AML-193 (cell line): ENCODE measurements around the gene ATP11A.
"Not testable (repeated sequence)": the region's sequence is repeated elsewhere in the genome, so short reads cannot be mapped to it uniquely, and the experiment has no call there.

ENCODE experiments used
- DNase-seq, 2 experiments: peaks; one replicate each; lab custom pipeline; 2025; lab: John Stamatoyannopoulos, UW

The ATP11A gene

DNA sequence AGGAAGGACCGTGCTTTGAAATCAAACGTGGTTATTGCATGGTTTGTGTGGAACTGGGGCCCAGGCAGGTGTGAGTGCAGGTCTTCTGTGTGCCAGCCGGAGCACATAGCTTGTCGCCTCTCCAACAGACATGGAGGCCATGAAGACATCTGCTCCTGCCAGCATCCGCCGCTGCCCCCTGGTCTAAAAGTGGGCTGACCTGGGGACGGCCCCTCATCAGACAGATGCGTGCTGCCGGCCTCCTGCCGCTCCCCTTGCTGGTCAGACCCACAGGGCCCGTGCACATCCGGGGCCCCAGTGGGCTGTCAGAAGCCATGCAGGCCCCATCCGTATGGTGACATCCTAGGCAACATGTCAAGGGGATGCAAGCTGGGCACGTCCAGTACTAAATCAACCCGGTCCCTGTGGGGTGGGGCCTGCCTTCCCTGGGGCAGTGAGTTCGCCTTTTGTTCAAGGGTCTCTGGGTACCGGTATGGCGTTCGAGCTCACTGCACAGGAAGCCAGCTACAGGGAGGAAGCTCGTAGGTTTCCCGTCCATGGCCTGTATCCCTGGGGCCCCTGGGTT lies 191.2 kb downstream of the ATP11A start:
- no peak for DNase-seq

DNA sequence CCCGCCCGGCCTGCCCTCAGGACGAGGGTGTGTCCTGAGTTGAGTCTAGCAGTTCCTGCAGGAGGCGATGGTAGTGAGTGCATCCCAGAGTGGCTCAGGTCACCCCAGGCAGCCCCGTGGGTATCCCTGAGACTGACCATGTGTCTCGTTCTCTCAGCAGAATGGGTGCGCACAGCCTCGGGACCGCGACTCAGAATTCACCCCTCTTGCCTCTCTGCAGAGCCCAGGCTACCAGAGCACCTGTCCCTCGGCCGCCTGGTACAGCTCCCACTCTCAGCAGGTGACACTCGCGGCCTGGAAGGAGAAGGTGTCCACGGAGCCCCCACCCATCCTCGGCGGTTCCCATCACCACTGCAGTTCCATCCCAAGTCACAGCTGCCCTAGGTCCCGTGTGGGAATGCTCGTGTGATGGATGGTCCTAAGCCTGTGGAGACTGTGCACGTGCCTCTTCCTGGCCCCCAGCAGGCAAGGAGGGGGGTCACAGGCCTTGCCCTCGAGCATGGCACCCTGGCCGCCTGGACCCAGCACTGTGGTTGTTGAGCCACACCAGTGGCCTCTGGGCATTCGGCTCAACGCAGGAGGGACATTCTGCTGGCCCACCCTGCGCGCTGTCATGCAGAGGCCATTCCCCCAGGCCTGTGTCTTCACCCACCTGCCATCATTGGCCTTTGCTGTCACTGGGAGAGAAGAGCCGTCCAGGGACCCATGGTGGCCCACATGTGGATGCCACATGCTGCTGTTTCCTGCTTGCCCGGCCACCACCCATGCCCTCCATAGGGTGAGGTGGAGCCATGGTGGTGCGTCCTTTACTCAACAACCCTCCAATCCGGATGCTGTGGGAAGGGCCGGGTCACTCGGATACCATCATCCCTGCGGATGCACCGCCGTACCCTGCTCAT lies 192.1 kb downstream of the ATP11A start:
- no peak for DNase-seq

DNA sequence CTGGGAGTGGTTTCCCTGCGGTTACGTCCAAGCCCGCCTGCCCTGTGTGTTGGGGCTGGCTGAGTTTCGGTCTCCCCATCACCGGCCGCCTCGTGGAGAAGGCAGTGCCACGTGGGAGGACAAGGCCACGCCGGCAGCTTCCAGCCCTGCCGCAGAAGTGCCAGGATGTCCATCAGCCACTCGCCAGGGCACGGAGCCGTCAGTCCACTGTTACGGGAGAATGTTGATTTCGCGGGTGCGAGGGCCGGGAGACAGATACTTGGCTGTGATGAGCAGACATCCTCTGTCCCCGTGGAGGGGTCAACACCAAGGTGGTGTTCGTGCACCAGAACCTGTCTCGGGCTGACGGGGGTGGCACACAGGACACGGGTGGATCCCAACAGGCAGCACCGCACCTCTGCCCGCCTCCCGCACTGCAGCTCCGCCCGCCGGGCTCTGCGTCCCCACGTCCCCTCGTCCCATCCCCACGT lies 192.8 kb downstream of the ATP11A start:
- DNase-seq: no peak

DNA sequence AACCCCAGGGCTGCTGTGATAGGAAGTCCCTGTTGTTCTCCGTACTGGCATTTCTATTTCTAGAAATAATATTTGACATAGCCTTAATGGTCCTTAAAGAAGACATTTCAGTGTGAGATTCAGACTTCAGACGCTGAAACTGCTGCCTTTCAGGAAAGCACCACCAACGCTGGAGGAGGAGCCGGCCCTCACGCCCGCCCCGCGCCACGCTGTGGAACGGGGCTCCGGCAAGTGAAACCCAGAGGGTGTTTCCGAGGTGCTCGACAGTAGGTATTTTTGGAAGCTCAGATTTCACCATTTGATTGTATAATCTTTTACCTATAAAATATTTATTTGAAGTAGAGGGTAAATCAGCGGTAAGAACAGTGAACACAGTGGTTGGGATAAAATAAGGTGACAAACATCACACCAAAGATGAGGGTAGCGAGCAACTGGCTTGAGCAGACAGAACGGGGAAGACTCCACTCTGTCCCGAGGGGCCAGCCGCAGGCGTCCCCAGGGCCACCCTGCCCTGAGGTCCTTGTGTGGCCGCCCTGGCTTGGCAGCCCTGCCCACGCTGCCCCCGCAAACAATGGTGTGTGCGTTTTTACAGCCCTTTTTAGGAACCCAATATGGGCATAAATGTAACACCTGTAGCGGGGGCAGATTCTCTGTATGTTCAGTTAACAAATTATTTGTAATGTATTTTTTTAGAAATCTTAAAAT lies 193.6 kb downstream of the ATP11A start:
- no peak for DNase-seq

DNA sequence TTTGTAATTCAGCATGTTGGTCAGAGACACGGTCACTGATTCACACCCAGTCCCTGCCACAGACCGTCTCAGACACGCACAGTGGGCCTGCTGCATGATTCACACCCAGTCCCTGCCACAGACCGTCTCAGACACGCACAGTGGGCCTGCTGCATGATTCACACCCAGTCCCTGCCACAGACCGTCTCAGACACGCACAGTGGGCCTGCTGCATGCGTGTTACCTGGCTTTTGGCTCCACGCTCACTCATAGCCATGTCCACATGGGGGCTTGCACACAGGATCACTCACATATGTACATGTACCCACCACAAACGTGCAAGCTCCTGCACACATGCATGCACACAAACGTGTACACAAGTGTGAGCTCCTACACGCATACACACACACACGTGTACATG lies 194.9 kb downstream of the ATP11A start:
- DNase-seq: not testable (repeated sequence)

DNA sequence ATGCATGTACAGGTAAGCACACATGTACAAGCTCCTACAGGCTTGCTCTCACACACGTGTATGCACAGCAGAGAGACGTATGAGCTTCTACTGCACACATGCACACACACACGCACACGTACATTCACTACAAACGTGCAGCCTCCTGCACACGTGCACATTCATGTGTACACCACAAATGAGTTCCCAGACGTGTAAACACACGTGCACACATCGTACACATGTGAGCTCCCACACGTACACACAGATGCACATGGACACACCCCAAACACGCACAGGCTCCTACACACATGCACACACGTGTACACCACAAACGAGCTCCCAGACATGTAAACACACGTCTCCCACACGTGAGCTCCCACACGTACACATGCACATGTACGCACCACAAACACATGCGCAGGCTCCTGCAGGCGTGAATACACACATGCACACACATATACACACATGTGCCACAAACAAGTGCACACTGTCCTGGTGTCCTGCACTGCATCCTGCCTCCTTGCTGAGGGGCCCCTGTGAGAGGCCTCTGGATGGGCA lies 195.5 kb downstream of the ATP11A start:
- no peak for DNase-seq

DNA sequence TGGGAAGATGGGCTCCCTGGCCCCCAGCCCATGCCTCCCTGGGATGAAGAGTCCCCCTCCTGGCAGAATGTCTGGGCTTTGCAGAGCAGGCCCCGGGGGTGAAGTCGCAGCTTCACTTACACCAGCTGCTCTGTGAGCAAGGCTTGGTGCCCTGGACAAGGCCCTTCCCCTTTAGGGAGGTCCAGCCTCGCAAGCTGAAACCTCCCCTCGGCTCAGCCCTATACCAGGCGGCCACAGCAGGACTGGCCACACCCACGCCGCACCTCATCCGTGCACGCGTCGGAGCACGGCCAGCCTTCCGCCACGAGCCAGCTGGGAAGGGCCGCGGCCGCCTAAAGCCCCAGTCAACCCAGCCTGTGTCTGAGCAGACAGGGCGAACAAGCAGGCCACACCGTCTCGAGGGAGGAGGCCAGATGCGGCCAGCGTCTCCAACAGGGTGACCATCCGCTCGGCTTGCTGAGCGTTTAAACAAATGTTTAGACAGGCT lies 196.0 kb downstream of the ATP11A start:
- no peak for DNase-seq

DNA sequence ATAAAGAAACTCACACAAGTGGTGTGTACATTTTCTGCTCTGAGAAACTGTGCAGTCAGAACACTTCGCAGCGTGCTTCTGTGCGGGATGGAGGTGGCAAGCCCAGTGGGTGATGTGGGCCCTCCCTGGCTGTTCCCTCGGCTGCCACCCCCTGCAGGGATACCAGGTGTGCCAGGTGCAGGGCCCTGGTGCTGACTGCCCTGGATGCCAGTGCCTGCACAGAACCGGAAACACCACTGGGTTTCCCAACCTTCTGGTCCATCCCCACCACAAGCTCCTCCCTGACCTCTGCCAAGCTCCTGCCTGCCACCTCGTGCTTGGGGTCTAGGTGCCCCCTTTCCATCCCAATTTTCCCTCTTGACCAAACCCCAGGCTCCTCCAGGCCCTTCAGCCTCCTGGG lies 197.3 kb downstream of the ATP11A start:
- DNase-seq: no peak

DNA sequence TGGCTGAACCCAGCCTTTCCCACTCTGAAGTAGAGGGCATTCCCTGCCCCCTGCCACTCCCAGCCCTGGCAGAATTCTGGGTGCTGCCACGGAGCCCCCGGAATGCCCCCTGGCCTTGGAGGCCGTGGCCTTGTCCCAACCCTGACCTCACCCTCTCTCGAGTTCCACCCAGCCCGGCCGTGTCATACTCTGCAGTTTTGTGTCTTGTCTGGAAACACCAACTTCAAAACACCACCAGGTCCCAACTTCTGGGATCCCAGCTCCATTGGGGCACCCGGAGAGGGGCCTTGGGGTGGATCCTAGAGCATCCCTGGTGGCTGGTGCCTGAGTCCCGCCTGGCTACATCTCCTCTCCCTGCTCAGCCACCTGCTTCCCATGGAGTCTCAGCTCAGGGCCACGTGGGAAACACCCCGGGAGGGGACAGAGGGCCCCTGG lies 197.7 kb downstream of the ATP11A start:
- DNase-seq: no peak

DNA sequence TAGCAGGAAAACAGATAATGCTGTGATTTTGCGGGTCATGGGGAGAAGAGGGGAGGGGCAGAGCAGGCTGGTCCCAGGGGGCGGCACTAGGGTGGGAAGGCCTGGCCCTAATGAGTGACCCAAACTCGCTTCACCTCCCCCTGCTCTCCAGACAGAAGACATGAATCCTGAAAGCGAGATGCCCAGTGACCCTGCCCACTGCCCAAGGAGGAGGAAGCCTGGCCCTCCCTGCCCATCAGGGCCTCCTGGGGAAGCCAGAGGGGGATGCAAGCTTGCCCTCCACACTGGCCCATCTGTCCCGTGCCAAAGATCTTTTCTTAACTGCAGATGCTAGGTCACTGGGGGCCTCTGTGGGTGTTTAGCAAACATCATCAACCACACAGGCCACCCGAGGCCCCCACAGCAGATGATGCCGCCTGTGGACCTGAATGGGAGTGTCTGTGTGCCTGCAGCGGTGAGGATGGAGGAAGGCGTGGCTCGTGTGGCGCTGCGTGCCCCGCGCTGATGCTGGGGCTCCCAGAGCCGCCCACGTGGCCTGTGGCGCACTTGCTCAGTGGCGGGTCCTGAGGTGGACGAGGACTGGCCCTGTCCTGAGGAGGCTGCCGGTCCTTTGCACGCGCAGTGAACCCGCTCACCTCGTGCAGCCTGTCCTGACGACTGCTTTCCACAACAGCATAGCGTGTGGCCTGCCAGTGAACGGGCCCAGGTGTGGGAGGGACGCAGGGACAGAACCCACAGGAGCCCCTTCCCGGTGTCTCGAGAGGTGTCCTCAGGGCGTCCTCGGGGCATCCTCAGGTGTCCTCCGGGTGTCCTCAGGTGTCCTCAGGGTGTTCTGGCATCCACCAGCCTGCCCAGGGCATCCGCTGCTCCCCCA lies 198.6 kb downstream of the ATP11A start:
- no peak for DNase-seq

DNA sequence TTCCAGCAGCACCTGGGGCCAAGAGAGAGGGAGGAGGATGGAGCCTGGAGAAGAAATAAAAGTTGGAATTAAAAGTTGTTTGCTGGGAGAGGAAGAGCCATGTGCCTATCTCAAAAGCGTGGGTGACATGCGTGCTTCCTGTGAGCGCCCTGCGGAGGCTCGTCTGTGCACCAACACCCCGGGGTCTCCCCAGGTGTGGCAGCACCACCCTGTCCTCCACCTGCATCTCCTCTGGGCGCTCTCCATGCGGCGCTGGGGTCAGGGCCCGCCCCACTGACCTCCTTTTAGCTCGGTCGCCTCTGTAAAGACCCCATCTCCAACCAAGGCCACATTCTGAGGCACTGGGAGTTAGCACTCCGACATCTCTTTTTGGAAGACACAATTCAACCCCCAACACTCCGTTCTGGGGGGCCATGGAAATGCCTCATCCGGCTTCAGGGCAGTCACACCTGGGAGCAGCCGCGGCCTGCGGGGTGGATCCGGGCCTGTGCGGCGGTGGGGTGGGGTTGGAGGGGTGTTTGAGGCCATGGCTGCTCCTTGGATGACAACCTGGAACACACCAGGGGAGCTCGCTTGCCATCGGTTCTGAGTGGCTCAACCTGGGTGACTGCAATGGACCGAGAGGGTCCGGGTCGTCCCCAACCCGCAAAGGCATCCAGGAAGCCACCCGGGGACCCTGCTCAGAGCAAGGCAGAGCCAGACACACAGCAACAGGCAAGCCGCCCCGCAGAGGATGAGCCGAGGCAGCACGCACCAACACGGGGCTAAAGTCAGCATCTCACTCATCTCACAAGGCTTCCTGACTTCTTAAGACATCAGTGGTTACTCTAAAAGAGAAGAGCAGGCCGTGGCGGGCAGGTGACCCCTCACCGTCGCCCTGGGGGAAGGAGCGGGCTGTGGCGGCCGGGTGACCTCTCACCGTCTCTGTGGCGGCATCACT lies 199.8 kb downstream of the ATP11A start:
- DNase-seq: no peak

DNA sequence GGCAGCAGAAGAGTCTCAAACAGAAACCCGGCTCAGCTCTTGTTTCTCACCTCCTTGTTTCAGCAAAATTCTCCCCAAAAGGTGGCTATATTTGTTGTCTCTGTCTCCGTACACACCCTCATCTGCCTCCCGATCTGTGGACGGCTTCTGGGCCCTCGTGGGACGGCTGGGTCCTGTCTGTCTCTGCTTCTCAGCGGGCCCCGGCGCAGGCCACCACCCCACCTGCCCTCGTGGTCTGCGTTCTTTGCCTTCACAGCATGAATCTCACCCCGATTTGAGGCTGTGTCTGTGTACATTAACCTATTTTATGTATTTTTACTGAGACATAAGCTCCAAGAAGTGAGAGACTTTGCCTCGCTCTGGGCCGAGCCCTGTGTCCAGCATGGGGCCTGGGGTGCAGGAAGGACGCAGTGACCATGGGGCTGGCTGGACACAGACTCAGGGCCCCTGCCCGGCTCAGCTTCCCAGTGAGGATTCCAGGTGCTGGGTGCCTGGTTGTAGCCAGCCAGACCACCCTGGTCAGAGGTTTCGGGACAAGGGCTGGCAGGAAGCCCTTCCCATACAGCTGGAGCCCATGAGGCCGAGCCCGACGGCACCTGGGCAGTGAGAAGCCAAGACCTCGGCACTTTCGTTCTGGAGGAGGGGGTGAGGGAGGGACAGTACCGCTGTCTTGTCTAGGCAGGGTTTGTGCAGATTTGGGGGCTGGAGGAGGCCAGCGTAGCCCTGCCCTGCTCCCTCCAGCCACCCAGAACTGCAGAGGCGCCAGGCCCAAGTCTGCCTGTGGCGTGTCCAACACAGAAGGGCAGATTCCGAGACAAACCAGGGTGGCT lies 200.7 kb downstream of the ATP11A start:
- no peak for DNase-seq

DNA sequence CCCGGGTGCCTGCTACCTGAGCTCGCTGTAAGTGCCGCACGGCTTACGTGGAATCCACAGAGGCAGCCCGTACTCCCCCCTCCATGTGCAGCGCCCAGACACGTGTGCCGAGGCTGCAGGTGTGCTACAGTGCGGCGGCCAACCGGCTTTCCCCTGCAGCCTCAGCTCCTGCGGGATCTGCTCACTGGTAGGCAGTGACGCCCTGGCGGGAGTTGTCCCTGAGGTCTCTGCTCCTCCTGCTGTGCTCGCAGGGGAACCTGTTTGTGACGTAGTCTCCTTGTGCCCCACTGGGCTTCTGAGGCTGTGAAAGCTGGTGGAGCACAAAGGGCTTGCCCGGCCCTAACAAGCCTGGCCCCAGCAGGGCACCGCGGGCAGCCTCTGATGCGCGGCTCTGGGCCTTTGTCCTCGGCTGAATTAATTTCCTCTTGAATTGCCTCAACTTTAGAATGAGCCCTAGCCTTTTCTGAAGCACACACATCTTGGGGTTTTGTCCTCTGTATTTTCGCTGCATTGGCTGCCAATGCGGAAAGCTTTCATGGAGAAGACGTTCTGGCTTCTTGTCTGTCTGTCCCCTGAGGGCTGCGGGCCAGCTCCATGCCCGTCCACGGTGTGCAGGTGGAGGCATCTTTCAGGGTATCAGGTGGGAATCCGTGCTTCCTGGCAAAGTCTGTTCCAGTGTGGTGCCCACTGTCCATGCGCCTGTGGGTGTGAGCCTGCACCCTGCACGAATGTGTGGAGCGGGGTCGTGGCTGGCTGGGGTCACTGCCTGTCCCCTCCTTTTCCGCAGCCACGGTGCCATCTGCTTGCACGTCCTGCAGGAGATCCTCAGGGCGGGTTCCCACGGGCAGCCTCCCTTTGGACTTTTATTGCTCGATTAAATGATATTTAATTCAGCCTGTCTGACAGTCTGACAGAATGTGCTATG lies 201.9 kb downstream of the ATP11A start:
- no peak for DNase-seq

DNA sequence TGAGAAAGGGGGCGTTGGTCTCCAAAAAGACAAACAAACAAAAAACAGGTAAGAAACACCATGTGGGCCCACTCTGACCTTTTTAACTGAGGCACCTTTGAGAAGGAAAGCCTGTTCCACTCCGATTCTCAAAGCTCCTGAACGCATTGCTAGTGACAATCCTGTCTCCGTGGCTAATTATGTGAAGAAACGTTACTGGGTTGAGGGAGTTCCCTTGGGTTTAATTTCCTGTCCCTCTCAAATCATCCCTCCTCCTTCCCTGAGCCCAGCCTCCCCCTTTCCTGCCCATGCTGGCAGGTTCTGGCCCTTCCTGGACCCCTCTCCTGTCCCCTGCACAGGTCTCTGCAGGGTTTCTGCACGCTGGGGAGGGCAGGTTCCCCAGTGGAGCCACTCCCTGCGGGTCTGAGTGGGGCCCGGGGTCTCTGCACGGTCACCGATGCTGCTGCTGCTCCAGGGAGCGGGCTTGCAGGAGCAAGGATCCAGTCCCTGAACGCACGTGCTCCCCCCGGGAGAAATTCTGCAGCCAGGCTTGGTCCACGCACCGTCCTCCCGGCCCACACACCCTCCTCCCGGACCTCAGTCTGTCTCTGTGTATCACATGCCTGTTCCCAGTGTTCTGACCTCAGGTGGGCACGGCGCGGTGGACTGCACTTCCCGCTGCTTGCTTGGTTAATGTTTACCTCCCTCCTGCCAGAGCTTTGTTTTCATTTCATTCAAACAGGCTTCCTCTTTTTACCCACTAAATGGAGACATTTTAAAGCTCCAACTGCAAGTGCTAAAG lies 202.8 kb downstream of the ATP11A start:
- DNase-seq: peak; percentile 37 to 41

DNA sequence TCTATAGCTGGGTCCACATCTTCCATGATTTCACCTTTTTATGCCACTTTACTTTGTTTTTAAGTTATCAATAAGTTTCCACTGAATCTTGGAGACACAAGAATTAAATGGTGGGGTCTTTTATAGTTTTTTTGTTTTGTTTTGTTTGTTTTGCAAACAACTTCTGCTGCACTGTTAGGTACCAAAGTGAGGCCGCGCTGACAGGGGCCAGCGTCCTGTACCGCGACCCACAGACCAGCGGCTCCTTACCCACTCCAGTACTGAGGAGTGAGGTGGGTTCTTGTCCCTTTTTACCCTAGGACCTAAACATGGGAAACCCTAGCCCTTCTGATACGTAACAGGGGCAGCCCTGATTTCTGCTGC lies 203.3 kb downstream of the ATP11A start:
- no peak for DNase-seq

DNA sequence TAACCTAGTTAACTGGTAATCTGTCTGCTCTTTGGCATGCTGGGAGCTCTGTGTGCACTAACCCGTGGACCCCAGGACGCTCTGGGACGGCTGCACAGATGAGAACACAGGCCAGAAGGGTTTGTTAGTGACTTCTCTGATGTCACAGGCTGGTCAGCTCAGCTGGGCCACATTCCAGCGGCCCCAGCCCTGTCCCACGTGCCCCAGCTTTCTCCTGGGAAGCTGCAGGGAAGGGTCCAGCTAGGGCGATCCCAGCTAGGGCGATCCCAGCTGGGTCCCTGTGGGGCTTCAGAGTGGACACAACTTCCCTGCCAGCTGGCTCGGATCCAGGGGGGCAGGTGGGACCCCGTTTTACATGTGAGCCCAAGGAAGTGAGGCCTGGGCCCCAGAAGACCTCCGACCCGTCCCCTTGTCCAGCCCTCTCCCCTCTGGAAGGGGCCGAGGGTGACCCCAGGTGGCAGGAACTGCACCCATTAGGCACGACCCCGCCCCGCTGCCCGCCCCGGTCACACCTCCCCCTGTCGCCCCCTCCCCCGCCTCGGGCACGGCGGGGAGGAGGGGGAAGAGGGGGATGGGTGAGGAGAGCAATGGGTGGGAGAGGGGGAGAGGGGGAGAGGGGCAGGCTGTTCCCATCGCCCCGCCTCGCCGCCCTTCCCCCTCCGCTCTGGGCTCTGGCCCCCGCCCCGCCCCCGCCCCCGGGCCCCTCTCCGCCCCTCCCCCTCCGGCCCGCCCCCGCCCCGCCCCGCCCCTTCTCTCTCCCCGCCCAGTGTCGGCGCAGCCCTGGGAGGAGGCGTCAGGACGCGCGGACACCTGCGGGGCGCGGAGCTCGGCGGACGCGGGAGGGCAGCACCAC lies 204.0 kb downstream of the ATP11A start:
- peak in 1 of 2 experiments; percentile 10 for DNase-seq

DNA sequence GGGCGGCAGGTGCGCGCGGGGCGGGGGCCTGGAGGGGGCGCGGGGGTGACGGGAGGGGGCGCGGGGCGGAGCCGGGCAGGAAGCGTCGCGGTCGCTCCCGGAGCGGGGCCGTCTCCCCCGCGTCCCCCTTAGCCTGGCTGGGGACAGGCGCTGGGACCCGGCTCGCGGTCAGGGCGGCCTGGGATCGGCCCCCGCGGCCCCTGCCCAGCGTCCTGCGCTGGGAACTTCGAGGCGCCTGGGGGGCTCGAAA lies 204.5 kb downstream of the ATP11A start:
- no peak for DNase-seq
